ENCODE results near the gene AUTS2. TPM values are rescaled to one million over a fixed set of nuclear protein-coding genes. Genes with fewer than 3 reads are reported as not detected.

The AUTS2 gene
- total and polyA plus RNA-seq, 10 of the 15 experiments (the other 5 are each of a cell fraction or from before 2014, with no cell fraction given) = 6.4 to 55.6 (median 21.6) TPM

- TF ChIP-seq CEBPZ (IDR thresholded peaks at IDR 0.05; ENCODE audit: low read depth, low read length) (no peak), RBBP5 (conservative IDR thresholded peaks at IDR 0.05) (no peak), LARP7 (IDR thresholded peaks at IDR 0.05) (no peak), STAT1 (conservative IDR thresholded peaks at IDR 0.05) (no peak), MEF2B (IDR thresholded peaks at IDR 0.05; ENCODE audit: partially characterized antibody, poor library complexity, severe bottlenecking) (no peak), ZBTB4 (CRISPR knock-in tag; IDR thresholded peaks at IDR 0.05) (no peak), CEBPB (IDR thresholded peaks at IDR 0.05; ENCODE audit: borderline replicate concordance in 1 of 2, low read depth in 2 of 2, low read length in 2 of 2) (no peak)
Observed at GRCh38 chr7:70051726-70052125, 453.5 kb downstream of the AUTS2 start (continued).

Data from GM12878 (cell line).